HCT116 (cell line): ENCODE measurements around the gene DNM2. TPM values are rescaled to one million over a fixed set of nuclear protein-coding genes. Genes with fewer than 3 reads are reported as not detected.

Source experiments
- ATAC-seq: fragments of 200-7000 bp; cut with Tn5 transposase; 2 replicates; pipeline ENCODE4 v1.9.1; 2020; ENCODE audit warnings: mild to moderate bottlenecking, moderate library complexity
- BruUV-seq: library from RNA; stranded (reverse); fragments of 400-500 nt; replicated peaks from 2 replicates; lab custom pipeline; 2021; lab: Mats Ljungman, UMichigan
- CTCF ChIA-PET: fragments of 300-600 bp; sonication (Branson Sonifier 250); formaldehyde crosslinking; loops from one replicate; lab custom pipeline; 2021; ENCODE audit warnings: antibody characterized with exemption; lab: Charles Lee
- POLR2A ChIA-PET: fragments of 300-600, 350-600 bp; sonication (Branson Sonifier 250); formaldehyde crosslinking; loops from one replicate; lab custom pipeline; 2021; ENCODE audit warnings: antibody characterized with exemption; lab: Charles Lee
- RAD21 ChIA-PET, 2 experiments: fragments of 300-600 bp; sonication (Branson Sonifier 250); formaldehyde crosslinking; loops; one replicate each; lab custom pipeline; 2023; ENCODE audit warnings: low total read pairs in 2 of 2; ENCODE audit not compliant: uncharacterized antibody in 2 of 2, unreplicated experiment in 2 of 2, low non-redundant PET in 1 of 2; lab: Charles Lee
- DNase-seq: peaks from one replicate; pipeline ENCODE4 v3.0.0-alpha.2; 2010; ENCODE audit warnings: low read depth, low spot score
- H2AFZ ChIP-seq: fragments of 200-600 bp; shearing (Covaris generic), sonication (generic); 2 replicates; pipeline ENCODE4 v1.6.1; 2017; ENCODE audit warnings: low read depth, mixed run types, mixed read lengths, antibody characterized with exemption, low read length; ENCODE audit not compliant: poor library complexity, severe bottlenecking
- H3K27ac ChIP-seq: 2 replicates; pipeline ENCODE4 v1.5.1; 2012; ENCODE audit warnings: low read depth, low read length
- H3K27me3 ChIP-seq: fragments of 200-600 bp; sonication (generic); 2 replicates; pipeline ENCODE4 v1.6.1; 2016; ENCODE audit warnings: mixed run types, low read length, mixed read lengths; ENCODE audit not compliant: insufficient read depth
- H3K36me3 ChIP-seq, 2 experiments: fragments of 200-500 bp in 1 of 2; fragments of 200-600 bp in 1 of 2; sonication (Bioruptor generic) in 1 of 2; sonication (generic) in 1 of 2; 2 replicates each; pipeline versions ENCODE4 v1.5.1 to v1.6.1; 2014 to 2016; ENCODE audit warnings: low read length in 2 of 2, inconsistent platforms in 1 of 2, mixed read lengths in 1 of 2, mixed run types in 1 of 2; ENCODE audit not compliant: insufficient read depth in 2 of 2, control insufficient read depth in 1 of 2
- H3K4me1 ChIP-seq, 2 experiments: fragments of 200-600 bp in 1 of 2; sonication (generic) in 1 of 2; 2 replicates each; pipeline versions ENCODE4 v1.5.1 to v1.6.1; 2012 to 2017; ENCODE audit warnings: low read length in 2 of 2, inconsistent platforms in 1 of 2, mild to moderate bottlenecking in 1 of 2, mixed read lengths in 1 of 2, mixed run types in 1 of 2, moderate library complexity in 1 of 2; ENCODE audit not compliant: insufficient read depth in 2 of 2, control insufficient read depth in 1 of 2
- H3K4me2 ChIP-seq: fragments of 200-600 bp; sonication (generic); 2 replicates; pipeline ENCODE4 v1.6.1; 2017; ENCODE audit warnings: mixed run types, low read length, mixed read lengths
- H3K4me3 ChIP-seq, 2 experiments: fragments of 200-600 bp in 1 of 2; sonication (generic) in 1 of 2; replicated peaks in 1 of 2; 2 replicates each; pipeline ENCODE4 v1.5.1; 2011 to 2016; ENCODE audit warnings: low read length in 2 of 2, control low read depth in 1 of 2, low read depth in 1 of 2, mild to moderate bottlenecking in 1 of 2, mixed read lengths in 1 of 2, mixed run types in 1 of 2
- H3K79me2 ChIP-seq: fragments of 200-600 bp; sonication (generic); 2 replicates; pipeline ENCODE4 v1.6.1; 2017; ENCODE audit warnings: mild to moderate bottlenecking, mixed run types, low read length, moderate library complexity, mixed read lengths; ENCODE audit not compliant: insufficient read depth
- H3K9ac ChIP-seq: fragments of 200-600 bp; sonication (generic); 2 replicates; pipeline ENCODE4 v1.6.1; 2016; ENCODE audit warnings: low read length, mixed read lengths
- H3K9me2 ChIP-seq: fragments of 200-600 bp; sonication (generic), shearing (Covaris generic); 2 replicates; pipeline ENCODE4 v1.6.1; 2017; ENCODE audit warnings: mixed run types, mild to moderate bottlenecking, moderate library complexity; ENCODE audit not compliant: insufficient read depth
- H3K9me3 ChIP-seq, 2 experiments: fragments of 200-500 bp in 1 of 2; fragments of 200-600 bp in 1 of 2; sonication (Bioruptor generic) in 1 of 2; sonication (generic) in 1 of 2; 2 replicates each; pipeline ENCODE4 v1.6.1; 2014 to 2017; ENCODE audit warnings: low read length in 2 of 2, mixed read lengths in 2 of 2, inconsistent platforms in 1 of 2, low read depth in 1 of 2, mild to moderate bottlenecking in 1 of 2, mixed run types in 1 of 2, moderate library complexity in 1 of 2; ENCODE audit not compliant: control insufficient read depth in 1 of 2, insufficient read depth in 1 of 2
- H4K20me1 ChIP-seq: fragments of 200-600 bp; sonication (generic), shearing (Covaris generic); 2 replicates; pipeline ENCODE4 v1.6.1; 2017; ENCODE audit warnings: mixed run types, mild to moderate bottlenecking, moderate library complexity; ENCODE audit not compliant: insufficient read depth
- CBX3 ChIP-seq: IDR thresholded peaks from 2 replicates; pipeline ENCODE4 v1.6.1; 2012; ENCODE audit warnings: low read depth
- CTCF ChIP-seq, 3 experiments: fragments of 200-600 bp in 1 of 3; sonication (generic) in 1 of 3; IDR thresholded peaks in 2 of 3; conservative IDR thresholded peaks in 1 of 3; 2 replicates each; pipeline ENCODE4 v1.5.1; 2012 to 2017; ENCODE audit warnings: low read depth in 2 of 3, low read length in 2 of 3, antibody characterized with exemption in 1 of 3, borderline replicate concordance in 1 of 3, control low read depth in 1 of 3, mild to moderate bottlenecking in 1 of 3, mixed read lengths in 1 of 3, mixed run types in 1 of 3, moderate library complexity in 1 of 3; ENCODE audit not compliant: insufficient read depth in 1 of 3
- ELF1 ChIP-seq: IDR thresholded peaks from 2 replicates; pipeline ENCODE4 v1.6.1; 2012; ENCODE audit warnings: low read depth, borderline replicate concordance
- EZH2 ChIP-seq: fragments of 200-600 bp; sonication (generic); IDR thresholded peaks from 2 replicates; pipeline ENCODE4 v1.6.1; 2017; ENCODE audit warnings: antibody characterized with exemption, mixed run types
- EZH2phosphoT487 ChIP-seq: fragments of 200-600 bp; IDR thresholded peaks from 2 replicates; pipeline ENCODE4 v1.6.1; 2018; ENCODE audit warnings: antibody characterized with exemption, borderline replicate concordance
- FOSL1 ChIP-seq: IDR thresholded peaks from 2 replicates; pipeline ENCODE4 v1.6.1; 2012; ENCODE audit warnings: low read depth
- JUND ChIP-seq: IDR thresholded peaks from 2 replicates; pipeline ENCODE4 v1.6.1; 2012
- MAX ChIP-seq: IDR thresholded peaks from 2 replicates; pipeline ENCODE4 v1.6.1; 2012
- SIN3A ChIP-seq: IDR thresholded peaks from 2 replicates; pipeline ENCODE4 v1.6.1; 2012; ENCODE audit warnings: low read depth
- SP1 ChIP-seq: IDR thresholded peaks from 2 replicates; pipeline ENCODE4 v1.6.1; 2012; ENCODE audit warnings: low read depth
- SRF ChIP-seq: IDR thresholded peaks from 2 replicates; pipeline ENCODE4 v1.6.1; 2012; ENCODE audit warnings: low read depth
- intact Hi-C: fragments of 100-400 bp; cut with micrococcal nuclease; formaldehyde crosslinking; loops from 2 replicates; pipeline ENCODE4 v1.10.0; 2022
- total RNA-seq: library from RNA; stranded (reverse); gene quantifications from one replicate; pipeline ENCODE4 v1.2.1, GENCODE V29; 2021; ENCODE audit not compliant: unreplicated experiment

DNM2 gene
- total RNA-seq, 1 experiment from 2014 or later: 183 TPM

- Histone ChIP-seq H3K9me3 (no peaks in the 10 kb centered on the region), H3K9me2 (no peaks in the 10 kb centered on the region), H3K4me3 (no peak overlapping the region), H3K9ac (no peak overlapping the region), H3K4me2 (no peak overlapping the region), H3K27me3 (no peaks in the 10 kb centered on the region), H4K20me1 (no peaks in the 10 kb centered on the region), H3K79me2 (no peaks in the 10 kb centered on the region), H2AFZ (no peak overlapping the region), H3K27ac (no peak overlapping the region), H3K36me3 (peaks cover 2 to 9% of the 10 kb centered on the region in 2 experiments; a peak in 3 of 4 replicates), H3K4me1 (peaks cover 0 to under 1% of the 10 kb centered on the region in 2 experiments; a peak in 1 of 4 replicates)
- intact Hi-C loops: no loop called here
- no TSS peak for BruUV-seq
- ChIA-PET CTCF (interaction anchor here (1.0 kb wide), 1 partner anchor 46 kb away, joined by 3 read pairs; no protein-coding TSS in a partner anchor), RAD21 (no interaction called here), POLR2A (no interaction called here)
- no peak for TF ChIP-seq SIN3A
- no peak for TF ChIP-seq SP1
- TF ChIP-seq EZH2phosphoT487: no peak
- no peak for TF ChIP-seq MAX
- no peak for TF ChIP-seq CBX3
- no peak for TF ChIP-seq ELF1
- no peak for DNase-seq
- ATAC-seq: no peak
Measured at GRCh38 chr19:10818301-10819123, 100.6 kb downstream of the DNM2 start.

GRCh38 chr19:10819124-10820060, 101.5 kb downstream of the DNM2 start:
- no peak overlapping the region for H3K27ac ChIP-seq
- no peak for DNase-seq
- no TSS peak for BruUV-seq
- no peak overlapping the region for H3K4me3 ChIP-seq
- H3K4me1 ChIP-seq: no peaks in the 10 kb centered on the region
- no peaks in the 10 kb centered on the region for H3K27me3 ChIP-seq
- H3K9me3 ChIP-seq: no peaks in the 10 kb centered on the region
- H3K79me2 ChIP-seq: no peaks in the 10 kb centered on the region
- H3K4me2 ChIP-seq: no peak overlapping the region
- intact Hi-C loops: no loop called here
- no peak overlapping the region for H2AFZ ChIP-seq
- TF ChIP-seq CTCF (IDR thresholded peaks at IDR 0.05 in 2 of 3, conservative IDR thresholded peaks at IDR 0.05 in 1 of 3; ENCODE audit: borderline replicate concordance in 1 of 3, insufficient read depth in 1 of 3, low read depth in 2 of 3, low read length in 2 of 3) (no peak), SIN3A (no peak), MAX (no peak), EZH2 (no peak), SRF (no peak), FOSL1 (no peak), JUND (no peak)
- RAD21 ChIA-PET: no interaction called here
- CTCF ChIA-PET: no interaction called here
- no peak overlapping the region for H3K9ac ChIP-seq
- H3K36me3 ChIP-seq: peaks cover 8 to 15% of the 10 kb centered on the region in 2 experiments; a peak in 3 of 4 replicates
- POLR2A ChIA-PET: no interaction called here
- H4K20me1 ChIP-seq: no peaks in the 10 kb centered on the region
- ATAC-seq: no peak; the same call in 1 of the 2 replicates
- H3K9me2 ChIP-seq: no peaks in the 10 kb centered on the region
